Suppressor macrophage (primary cell): ENCODE data around the gene SPRY4.
"Not testable (repeated sequence)": the region's sequence is repeated elsewhere in the genome, so short reads cannot be mapped to it uniquely, and the experiment has no call there.

Experiments
- DNase-seq, 4 experiments: peaks; one replicate each; pipeline ENCODE4 v3.0.0-alpha.2; 2020 to 2022
- total RNA-seq, 17 experiments: gene quantifications; one replicate each; lab custom pipeline; 2026; ENCODE audit warnings: mixed read lengths in 6 of 17, inconsistent platforms in 3 of 17; lab: John Stamatoyannopoulos, UW

Gene SPRY4
- total RNA-seq = 0.17 to 3.9 (median 0.79) reads per million in 17 experiments

DNA sequence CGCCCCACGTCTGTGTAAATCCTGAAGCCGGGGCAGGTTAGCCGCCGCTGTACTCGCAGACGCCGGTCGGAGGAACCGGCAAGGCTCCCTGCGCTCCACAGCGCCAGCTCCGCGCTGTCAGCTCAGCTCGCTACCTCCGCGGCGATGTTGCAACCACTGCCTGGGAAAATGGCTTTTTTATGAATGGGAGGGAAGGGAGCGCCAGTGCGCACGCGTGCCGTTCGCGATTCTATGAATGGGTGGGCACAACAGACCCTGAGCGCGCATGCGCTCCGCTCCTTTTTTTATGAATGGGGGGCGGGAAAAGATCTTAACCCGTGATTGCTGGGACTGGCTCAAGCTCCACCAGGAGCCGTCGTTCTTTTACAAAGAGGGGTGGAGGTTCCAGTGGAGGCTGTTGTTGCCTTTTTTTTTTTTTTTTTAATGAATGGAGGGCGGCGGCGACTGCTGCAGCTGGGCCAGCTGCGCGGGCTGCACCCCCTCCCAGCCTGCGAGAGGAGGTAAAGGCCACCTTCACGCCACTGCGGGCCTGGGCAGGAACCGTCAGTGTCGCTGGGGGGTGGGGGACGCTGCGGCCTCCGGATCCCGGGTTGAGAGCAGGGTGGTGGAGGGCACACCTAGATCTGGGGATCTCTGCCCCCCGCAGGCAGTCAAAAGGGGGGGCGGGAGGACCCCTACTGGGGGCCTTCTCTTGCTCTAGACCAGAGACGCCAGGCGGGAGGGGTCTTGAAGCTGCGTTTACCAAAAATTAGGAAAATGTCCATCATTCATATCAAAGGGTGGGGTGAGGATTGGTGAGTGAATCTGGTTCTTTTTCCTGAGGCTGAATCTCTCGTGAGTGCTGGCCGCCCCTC lies at the start of gene SPRY4:
Gene SPRY4 (minus strand): TSS at position 151 of the 854 bp plus-strand sequence. CDS start 9,913 bp downstream, outside the sequence.
- DNase-seq = peak; percentile 90 to 94 (median 92)

GRCh38 chr5:142368529-142368928 lies 43.7 kb upstream of the SPRY4 start:
- no peak for DNase-seq

DNA sequence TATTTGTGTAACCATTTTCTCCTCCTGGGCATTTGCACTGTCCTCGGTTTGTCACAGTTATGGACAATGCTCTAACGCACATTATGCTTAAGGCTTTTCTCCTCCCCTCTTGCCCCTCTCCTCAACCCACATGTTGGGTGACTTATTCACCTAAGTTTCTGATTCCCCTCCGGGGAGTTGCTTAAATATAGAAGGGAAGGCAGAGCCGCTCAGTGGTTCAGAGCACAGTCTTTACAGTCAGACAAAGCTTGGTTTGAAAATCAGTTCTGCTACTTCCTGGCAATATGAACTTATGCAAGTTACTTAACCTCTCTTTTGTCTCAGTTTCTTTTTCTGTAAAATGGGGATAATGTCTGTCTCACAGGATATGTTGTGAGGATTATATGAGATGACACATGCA lies 41.2 kb upstream of the SPRY4 start:
- DNase-seq = no peak

DNA sequence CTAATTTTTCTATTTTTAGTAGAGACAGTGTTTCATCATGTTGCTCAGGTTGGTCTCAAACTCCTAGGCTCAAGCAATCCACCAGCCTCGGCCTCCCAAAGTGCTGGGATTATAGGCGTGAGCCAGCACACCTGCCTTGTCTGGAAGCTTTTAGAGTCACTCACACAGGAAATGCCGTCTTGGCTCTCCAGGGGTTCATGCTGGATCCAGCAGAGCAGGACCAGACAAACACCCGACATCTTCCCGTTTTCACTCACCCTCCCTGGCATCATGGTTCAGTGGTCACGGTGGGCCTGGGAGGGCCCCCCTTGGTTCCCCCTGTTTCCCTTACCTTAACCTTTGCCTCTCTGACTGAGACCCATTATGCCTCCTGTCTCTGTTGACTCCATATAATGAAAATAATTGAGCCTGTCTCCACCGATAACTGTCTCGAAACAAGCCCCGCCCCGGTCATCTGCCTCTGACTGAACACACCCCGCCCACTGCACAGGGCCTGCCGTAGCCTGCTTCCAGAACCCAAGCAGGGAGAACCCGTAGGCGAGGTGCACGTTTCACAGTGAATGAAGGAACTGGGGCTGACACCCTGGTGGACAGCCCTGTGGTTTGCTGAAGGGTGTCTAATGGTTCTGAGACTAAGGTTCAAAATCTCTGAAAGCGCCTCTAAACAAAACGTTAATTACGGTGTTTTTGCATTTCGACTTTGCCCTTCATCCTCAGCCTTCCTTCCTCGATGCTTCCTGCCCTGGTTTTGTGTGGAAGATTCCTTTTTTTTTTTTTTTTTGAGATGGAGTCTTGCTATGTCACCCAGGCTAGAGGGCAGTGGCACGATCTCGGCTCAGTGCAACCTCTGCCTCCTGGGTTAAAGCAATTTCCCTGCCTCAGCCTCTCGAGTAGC lies 39.7 kb upstream of the SPRY4 start:
- peak in 3 of 4 experiments; percentile 44 to 51 (median 50) for DNase-seq

- DNase-seq = no peak
These were observed 38.8 kb upstream of the SPRY4 start for GRCh38 chr5:142363619-142363963.

DNA sequence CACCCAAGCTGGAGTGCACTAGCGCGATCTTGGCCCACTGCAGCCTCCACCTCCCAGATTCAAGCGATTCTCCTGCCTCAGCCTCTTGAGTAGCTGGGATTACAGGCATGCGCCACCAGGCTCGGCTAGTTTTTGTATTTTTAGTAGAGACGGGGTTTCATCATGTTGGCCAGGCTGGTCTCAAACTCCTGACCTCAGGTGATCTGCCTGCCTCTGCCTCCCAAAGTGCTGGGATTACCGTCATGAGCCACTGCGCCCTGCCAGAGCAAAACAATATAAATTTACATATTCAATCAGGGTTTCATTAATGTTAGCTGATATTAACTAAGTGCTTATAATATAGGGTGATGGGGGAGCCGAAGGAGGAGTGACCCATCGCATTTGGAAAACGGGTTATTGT lies 37.4 kb upstream of the SPRY4 start:
- not testable (repeated sequence) for DNase-seq

DNA sequence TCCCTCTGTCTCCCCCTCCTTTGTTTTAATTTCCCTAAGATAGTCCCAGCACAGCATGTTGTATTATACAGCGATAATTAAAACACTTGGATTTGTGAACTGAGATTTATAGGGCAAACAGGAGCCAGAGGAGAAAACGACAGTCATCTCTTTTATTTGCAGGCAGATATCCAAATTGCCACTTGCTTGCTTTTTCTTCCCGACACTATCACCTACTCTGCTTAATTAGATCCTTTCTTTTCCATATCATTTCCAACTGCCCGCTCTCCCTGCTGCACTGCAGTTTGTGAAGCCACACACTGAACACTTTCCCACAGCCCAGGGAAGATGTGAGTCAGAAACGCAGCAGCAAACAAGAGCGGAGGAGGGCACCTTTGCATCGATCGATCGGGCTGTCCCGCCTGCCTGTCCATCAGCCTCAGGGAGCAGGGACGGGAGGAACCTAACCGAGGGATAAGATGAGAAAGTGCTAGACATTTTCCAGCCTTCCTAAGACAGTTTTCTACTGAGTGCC lies 35.8 kb upstream of the SPRY4 start:
- no peak for DNase-seq

DNA sequence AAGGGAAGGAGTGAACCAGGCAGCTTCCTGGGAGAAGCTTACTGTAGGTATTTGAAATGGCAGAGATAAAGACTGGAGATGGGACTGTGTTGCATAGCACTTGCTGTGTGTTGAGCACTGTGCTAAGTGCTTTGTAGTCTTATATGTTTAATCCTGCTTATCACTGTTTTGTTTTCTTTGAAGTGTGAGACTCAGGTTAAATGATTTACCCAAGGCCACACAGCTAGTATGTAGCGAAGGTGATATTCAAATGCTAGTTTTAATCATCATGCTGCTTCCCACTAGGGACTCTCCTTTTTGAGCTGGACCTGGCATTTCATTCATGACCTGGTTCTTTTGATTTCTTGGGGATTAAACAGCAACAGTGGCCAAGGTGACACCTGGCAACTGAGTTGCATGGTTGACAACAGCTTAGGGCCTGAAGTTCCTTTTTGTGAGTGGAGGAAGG lies 35.3 kb upstream of the SPRY4 start:
- DNase-seq = no peak

- DNase-seq = no peak
These were observed 33.8 kb upstream of the SPRY4 start for GRCh38 chr5:142358648-142359047.

GRCh38 chr5:142358121-142358520 lies 33.3 kb upstream of the SPRY4 start:
- peak in 1 of 4 experiments; percentile 14 for DNase-seq

- DNase-seq = peak in 1 of 4 experiments; percentile 24
These were observed 32.8 kb upstream of the SPRY4 start for GRCh38 chr5:142357469-142358090.

DNA sequence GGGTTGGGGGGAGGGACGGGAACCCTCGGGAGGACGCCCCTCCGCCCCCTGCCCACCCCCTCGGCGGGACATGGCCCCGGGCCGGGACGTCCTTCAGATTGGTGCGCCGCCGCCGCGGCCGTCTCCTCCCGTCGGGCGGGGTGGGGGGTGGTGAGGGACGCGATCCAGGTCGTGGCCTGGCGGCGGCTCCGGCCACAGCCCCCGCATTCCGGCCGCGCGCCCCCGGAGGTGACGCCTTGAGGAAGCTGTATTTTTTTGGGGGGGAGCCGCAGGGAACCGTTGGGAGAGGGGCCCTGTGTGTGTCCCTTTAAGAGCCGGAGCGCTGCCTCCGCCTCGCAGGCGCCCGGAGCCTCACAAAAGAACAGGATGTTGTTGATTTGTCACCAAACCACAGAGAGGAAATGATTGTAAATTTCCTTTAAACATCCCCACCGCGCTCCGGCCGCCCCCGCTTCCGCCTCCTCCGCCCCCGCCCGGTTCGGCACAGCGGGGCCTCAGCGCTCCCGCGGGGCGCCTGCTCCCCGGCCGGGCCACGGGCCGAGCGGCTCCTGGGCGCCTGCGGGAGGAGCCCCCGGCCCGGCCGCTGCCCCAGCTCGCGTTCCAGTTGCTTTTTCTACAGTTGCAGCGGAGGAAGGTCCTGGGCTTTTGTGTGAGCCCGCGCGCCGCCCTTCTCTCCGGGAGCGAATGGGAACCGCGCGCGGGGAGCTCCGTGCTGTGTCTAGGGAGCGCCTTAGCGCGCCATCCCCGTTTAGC lies 32.1 kb upstream of the SPRY4 start:
- DNase-seq = peak; percentile 86 to 95 (median 93)

GRCh38 chr5:142356349-142356715 lies 31.5 kb upstream of the SPRY4 start:
- DNase-seq = no peak

- DNase-seq = peak in 3 of 4 experiments; percentile 39 to 69 (median 50)
These were observed 28.3 kb upstream of the SPRY4 start for GRCh38 chr5:142353071-142353472.

GRCh38 chr5:142350021-142350420 lies 25.2 kb upstream of the SPRY4 start:
- no peak for DNase-seq

GRCh38 chr5:142346706-142347105 lies 21.9 kb upstream of the SPRY4 start:
- no peak for DNase-seq

DNA sequence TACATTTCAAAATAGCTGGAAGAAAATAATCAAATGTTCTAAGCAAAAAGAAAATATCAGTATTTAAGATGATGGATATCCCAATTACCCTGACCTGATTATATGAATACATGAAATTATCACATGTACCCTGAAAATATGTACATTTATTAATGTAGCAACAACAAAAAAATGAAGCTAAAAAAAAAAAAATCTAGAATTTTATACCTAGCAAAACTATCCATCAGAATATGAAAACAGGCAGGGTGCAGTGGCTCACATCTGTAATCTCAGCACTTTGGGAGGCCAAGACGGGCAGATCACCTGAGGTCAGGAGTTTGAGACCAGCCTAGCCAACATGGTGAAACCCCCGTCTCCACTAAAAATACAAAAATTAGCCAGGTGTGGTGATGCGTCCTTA lies 20.1 kb upstream of the SPRY4 start:
- not testable (repeated sequence) for DNase-seq

DNA sequence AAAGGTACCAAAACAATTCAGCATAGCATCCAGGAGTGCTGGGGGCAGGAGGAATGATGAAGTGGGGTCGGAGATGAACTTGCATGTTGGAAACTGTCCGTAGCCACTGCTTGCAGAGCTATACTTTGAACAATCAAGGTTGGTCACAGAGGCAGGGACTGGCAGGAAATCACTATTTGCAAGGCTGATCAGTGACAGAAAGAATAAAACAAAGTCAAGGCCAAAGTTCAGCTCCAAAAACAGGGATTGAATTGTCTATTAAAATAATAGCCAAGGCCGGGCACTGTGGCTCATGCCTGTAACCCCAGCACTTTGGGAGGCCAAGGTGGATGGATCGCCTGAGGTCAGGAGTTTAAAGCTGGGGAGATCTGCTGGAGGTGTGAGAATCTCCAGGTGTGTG lies 18.7 kb upstream of the SPRY4 start:
- DNase-seq = no peak

GRCh38 chr5:142342128-142342981 lies 17.5 kb upstream of the SPRY4 start:
- DNase-seq = no peak

- no peak for DNase-seq
These were observed 15.0 kb upstream of the SPRY4 start for GRCh38 chr5:142339781-142340180.

GRCh38 chr5:142334538-142334937 lies 9.7 kb upstream of the SPRY4 start:
- DNase-seq = no peak
